Erythroblast (primary cell): ENCODE results near the gene LLGL1.

Experiments
- DNase-seq, 2 experiments: peaks; one replicate each; lab custom pipeline; 2025; lab: John Stamatoyannopoulos, UW
- GATA1 ChIP-seq: IDR thresholded peaks from 2 replicates; pipeline ENCODE4 v1.6.1; 2011; ENCODE audit warnings: low read depth, mild to moderate bottlenecking, control low read depth, low read length, moderate library complexity
- POLR2A ChIP-seq: IDR thresholded peaks from 2 replicates; pipeline ENCODE4 v1.6.1; 2011; ENCODE audit warnings: mild to moderate bottlenecking, low read length

Gene LLGL1

DNA sequence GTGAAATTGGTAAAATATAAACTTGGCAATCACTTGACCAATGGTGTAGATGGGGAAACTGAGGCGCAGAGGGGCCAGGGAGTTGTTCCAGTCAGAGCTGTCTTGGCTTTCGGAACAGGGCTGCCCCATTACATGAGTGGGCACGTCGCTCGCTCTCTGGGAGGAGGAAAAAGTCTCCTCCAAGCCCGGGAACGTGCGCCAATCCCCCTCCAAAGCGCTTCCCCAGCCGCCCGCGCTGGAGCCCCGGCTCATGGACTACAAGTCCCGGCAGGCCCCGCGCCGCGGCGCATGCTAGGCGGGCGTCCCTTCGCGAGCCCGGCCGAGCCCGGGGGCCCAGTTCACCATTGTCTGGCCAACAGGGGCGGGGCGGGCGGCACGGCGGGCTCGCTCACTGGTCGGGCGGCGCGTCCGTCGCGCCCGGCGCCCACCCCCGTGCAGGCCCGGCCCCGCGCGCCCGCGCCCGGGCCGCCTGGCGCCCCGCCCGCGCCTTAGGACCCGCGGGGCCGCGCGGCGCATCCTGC is at the start of gene LLGL1:
Gene LLGL1 (plus strand): TSS at position 515 of the 521 bp plus-strand sequence. CDS start 48 bp downstream, outside the sequence.
- peak; percentile 96 to 98 for DNase-seq
- TF ChIP-seq GATA1 (no peak), POLR2A (no peak)

DNA sequence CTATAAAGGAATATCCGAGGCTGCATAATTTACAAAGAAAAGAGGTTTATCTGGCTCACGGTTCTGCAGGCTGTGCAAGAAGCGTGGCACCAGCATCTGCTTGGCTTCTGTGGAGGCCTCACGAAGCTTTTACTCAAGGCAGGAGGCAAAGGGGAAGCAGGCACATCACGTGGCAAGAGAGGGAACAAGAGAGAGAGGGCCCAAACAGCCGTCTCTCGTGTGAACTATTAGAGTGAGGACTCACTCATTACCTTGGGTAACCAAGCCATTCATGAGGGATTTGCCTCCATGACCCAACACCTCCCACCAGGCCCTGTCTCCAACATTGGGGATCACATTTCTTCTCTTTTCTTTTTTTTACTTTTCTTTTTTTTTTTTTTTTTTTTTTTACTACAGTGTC is 49.3 kb upstream of the LLGL1 start:
- DNase-seq = no peak
- TF ChIP-seq POLR2A (no peak), GATA1 (no peak)

DNA sequence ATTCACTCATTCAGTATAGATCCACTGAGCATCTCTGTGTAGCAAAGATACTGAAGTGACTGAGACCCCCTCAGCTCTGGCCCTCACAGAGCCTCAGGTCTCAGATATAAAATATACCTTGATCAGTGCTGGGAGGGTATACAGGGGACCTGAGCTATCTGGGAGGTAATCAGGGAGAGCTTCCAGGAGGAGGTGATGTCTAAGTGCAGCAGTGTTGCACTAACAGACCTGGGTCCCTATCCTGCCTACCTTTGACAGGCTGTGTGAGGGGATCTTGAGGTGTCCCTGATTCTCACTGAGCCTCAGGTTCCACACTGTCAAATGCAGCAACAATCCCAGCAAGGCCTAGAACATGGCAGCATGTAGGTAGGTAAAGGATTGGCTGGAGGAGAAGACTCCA is 48.3 kb upstream of the LLGL1 start:
- TF ChIP-seq GATA1 = no peak
- no peak for TF ChIP-seq POLR2A
- DNase-seq = no peak

DNA sequence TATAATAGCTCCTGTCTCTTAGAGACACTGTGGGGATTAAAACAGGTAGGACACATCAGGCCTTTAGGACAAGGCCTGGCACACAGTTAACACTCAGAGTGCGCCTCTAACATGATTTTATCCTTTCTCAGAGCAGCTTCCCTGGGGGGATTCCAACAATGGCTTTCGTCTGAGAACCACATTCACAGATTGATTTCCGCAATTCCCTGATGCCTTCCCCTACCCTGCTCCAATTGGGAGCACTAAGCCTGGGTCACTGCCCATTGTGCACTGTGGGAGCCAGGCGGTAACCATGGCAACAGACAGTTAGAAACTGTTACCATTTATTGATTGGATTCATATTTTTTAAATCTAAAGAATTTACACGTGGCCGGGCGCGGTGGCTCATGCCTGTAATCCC is 47.7 kb upstream of the LLGL1 start:
- TF ChIP-seq POLR2A (no peak), GATA1 (no peak)
- DNase-seq = no peak

DNA sequence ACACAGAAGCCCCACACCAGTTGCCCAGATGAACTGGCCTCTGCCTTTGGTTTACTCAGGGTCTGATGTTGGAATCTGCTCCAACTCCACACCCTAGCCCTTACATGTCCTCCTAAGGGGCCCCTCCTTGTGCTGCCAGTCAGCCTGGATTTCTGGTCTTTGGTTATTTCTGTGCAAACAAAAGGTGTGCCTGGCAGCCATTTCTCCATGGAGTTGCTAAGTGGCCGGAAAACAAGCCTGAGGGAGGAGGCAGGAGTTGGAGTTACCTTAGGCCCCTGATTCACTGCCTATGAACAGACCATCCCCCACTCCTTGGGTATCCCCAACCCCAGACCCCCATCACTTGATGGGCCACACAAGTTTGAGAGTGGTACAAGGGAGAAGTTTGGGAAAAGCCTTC is 46.2 kb upstream of the LLGL1 start:
- DNase-seq = no peak
- no peak for TF ChIP-seq POLR2A
- TF ChIP-seq GATA1 = no peak

DNA sequence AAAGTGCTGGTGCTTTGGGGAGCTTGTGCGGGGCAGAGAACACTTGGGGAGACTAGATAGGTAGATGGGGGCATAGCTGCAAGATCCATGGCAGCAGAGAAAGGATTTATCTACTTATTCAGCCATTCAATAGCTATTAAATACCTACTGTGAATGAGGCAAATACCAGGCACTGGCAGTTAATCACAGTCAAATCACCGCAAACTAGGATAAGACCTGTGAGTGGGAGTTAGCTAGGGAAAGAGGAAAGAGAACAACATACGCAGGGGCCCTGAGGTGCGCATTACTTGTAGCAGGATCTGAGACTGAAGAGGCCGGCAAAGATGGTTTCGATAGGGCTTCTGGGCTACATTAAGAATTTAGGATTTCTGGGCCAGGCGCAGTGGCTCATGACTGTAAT is 45.6 kb upstream of the LLGL1 start:
- TF ChIP-seq POLR2A = no peak
- DNase-seq = no peak

DNA sequence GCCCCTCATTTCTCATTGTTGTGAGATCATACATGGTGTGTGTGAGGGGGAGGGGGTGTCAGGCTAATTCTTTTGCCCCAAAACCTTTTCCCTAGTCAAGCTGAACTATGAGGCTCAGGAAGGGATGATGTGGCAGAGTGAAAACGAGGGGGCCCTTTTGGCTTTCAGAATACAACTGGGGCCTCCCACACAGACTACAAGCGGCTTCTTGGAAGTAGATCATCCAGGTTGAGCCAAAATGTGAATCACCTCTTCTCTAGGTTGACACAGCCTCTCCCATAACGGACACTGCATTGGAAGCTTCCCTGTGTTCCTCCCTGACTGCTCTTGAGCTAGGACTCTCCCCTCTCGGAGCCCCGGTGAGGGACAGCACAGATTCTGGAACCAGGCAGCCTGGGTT is 44.1 kb upstream of the LLGL1 start:
- no peak for DNase-seq
- TF ChIP-seq GATA1 (no peak), POLR2A (no peak)

DNA sequence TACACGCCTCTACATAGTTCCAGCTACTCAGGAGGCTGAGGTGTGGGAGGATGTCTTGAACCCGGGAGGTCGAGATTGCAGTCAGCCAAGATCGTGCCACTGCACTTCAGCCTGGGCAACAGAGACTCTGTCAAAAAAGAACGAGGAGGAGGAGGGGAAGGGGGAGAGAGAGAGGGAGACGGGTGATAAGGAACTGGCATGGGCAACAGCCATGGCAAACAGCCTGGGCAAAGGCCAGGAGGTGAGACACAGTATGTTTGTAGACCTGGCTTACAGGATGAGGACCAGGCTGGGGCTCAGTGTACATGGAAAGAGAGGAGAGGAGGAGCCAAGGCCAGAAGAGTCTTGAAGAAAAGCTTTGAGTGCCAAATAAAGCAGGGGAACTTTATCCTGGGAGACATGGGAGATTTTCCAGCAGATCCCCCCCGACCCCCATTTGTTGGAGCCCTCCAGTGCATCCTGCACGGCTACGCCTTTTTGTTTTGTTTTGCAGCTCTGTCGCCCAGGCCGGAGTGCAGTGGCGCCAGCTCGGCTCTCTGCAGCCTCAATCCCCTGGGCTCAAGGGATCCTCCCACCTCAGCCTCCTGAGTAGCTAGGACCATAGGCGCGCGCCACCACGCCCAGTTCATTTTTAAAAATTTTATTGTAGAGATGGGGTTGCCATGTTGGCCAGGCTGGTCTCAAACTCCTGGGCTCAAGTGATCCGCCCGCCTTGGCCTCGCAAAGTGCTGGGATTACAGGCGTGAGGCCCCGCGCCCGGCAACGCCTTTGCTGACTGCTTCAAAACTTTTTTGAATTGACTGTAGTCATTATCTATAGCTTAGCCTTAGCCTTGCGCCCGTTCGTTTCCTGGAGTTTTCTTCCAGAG is 43.1 kb upstream of the LLGL1 start:
- no peak for DNase-seq
- TF ChIP-seq POLR2A = no peak
- TF ChIP-seq GATA1 = no peak

DNA sequence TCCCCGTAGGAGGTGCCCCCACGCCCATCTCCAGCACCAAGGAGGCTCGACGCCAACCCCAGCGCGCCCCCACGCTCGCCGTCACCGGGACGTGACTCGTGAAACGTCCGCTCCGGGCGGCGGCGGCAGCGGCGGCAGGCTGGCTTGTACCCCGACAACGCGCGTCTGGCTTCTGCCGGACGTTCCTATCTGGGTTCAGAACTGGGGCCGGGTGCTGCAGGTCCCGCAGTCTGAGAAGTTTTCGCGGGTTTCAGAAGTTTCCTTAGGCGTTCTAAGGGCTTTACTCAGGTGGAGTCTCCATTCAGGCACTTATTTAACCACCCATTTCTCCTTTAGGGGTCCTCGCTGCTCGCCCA is 42.5 kb upstream of the LLGL1 start:
- no peak for TF ChIP-seq POLR2A
- no peak for TF ChIP-seq GATA1
- DNase-seq = peak; percentile 95 to 96

DNA sequence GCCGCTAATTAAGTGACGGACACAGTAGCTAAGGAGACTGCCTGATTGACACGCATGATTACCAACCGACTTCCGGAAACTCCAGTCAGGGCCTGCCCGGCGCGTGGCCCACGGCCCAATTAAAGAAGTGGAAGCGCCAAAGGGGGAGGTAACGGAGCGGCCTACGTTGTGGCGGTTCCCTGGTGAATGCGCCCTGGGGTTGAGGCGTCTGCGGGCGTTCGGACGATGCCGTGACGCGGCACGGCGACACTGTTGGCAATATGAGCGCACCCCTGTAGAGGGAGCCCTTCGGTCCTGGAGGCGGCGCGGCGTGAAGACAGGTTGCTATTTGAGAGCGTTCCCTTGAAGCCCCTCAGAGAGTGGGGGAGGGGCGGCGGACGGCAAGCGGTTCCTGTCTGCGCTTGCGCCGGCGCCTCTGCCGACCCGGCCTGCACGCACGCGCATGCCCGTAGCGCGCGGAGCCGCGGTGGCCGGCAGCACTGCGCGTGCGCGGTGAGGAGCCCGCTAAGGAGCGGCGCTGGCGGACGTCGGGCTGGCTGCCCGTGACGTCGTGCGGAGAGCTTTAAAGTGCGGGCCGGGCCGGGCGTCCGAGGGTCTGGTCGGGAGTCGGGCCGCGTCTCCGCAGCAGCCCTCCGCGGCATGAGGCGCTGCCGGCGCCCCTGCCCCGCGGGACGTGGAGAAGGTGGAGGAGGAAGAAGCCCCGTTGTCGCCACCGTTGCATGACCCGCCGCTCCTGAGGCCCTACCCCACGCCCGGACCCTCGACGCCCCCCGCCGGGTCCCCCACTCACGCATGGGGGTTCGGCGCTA is 41.9 kb upstream of the LLGL1 start, which contains the start of gene ALKBH5:
Gene ALKBH5 (plus strand): TSS at position 495 of the 809 bp plus-strand sequence. CDS start 416 bp downstream, outside the sequence.
- TF ChIP-seq POLR2A = peak; percentile 74
- TF ChIP-seq GATA1 = no peak
- DNase-seq = peak; percentile 100

DNA sequence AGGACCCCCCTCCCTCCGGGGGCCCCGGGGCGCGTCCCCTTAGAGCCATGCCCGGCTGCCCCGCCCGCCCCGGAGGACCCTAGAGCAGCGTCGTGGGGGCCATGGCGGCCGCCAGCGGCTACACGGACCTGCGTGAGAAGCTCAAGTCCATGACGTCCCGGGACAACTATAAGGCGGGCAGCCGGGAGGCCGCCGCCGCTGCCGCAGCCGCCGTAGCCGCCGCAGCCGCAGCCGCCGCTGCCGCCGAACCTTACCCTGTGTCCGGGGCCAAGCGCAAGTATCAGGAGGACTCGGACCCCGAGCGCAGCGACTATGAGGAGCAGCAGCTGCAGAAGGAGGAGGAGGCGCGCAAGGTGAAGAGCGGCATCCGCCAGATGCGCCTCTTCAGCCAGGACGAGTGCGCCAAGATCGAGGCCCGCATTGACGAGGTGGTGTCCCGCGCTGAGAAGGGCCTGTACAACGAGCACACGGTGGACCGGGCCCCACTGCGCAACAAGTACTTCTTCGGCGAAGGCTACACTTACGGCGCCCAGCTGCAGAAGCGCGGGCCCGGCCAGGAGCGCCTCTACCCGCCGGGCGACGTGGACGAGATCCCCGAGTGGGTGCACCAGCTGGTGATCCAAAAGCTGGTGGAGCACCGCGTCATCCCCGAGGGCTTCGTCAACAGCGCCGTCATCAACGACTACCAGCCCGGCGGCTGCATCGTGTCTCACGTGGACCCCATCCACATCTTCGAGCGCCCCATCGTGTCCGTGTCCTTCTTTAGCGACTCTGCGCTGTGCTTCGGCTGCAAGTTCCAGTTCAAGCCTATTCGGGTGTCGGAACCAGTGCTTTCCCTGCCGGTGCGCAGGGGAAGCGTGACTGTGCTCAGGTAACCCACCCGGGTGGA is 41.0 kb upstream of the LLGL1 start:
- DNase-seq = peak; percentile 80 to 82
- TF ChIP-seq GATA1 (no peak), POLR2A (no peak)

DNA sequence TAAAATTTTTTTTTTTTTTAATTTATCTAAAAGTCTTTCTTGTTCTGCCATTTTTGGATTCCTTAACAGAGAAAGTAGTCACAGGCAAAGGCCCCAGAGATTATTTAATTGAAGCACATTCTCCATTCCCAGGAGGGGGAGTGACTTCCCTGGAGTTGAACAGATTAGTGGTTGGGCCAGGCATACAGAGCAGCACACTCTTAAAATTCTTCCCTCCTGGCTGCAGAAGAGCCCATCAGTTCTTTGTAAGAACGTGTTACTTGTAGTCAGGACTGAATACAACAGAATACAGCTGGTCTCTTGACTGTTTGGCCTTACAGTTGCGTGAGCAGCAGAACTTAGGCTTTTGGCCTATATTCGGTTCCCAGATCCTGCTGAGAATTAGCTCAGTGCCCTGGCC is 40.0 kb upstream of the LLGL1 start:
- DNase-seq = peak; percentile 28 to 41
- TF ChIP-seq GATA1 (no peak), POLR2A (no peak)

DNA sequence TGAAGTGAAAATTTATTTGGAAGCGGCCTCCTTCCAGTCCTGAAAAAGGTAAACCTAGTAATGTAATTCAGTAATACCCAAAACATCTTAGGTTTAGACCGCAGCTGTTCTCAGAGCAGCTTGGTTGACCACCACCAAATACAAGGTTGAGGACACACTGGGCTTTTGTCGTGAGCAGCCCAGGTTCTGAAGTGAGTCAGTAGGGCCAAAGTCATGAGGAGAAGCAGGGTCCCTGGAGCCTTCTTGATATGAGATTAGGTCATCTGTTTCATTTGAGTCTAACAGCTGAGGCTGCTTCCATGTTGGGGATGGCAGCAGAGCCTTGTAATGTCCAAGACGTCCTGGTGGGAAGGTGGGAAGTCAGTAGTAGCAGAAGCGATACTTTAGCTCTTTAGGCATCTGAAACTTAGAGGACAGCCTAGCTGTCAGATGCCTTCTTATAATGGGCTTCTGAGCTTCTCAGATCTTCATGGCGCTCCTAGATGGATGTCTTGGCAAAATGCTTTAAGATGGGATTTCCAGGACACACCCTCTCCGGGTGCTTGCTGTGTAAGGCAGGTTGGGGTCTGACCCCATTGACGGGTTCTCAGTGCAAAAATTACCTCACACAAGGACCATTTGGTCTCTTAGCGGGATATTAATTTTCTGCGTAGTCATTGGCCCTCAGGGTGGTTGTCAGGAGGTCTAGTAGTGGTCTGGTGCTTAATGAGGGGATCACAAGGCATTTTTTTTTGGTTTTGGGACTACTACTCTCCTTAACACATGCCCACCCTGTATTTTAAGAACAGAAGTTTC is 39.4 kb upstream of the LLGL1 start:
- peak; percentile 39 to 54 for DNase-seq
- TF ChIP-seq POLR2A (no peak), GATA1 (no peak)
